Measurements from ENCODE around the gene ATP6V0D1.

Gene ATP6V0D1

GRCh38 chr16:67460961-67461360, 20.0 kb downstream of the ATP6V0D1 start:
- no peak for DNase-seq

GRCh38 chr16:67460168-67460567, 20.8 kb downstream of the ATP6V0D1 start:
- DNase-seq = no peak

DNA sequence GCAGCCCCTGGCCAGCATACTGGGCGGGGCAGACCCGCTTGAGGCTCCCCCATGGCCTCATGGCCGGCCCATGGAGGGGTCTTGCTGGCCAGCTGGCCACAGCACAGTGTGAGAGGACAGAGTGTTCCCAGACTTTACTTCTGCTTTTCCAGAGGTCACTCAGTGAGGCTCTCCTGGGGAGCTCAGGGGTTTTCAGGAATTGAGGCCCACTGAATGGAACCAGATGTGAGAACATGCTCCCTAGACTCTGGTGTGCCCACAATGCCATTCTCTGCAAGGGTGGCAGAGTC, 21.2 kb downstream of the ATP6V0D1 start:
- DNase-seq = no peak

DNA sequence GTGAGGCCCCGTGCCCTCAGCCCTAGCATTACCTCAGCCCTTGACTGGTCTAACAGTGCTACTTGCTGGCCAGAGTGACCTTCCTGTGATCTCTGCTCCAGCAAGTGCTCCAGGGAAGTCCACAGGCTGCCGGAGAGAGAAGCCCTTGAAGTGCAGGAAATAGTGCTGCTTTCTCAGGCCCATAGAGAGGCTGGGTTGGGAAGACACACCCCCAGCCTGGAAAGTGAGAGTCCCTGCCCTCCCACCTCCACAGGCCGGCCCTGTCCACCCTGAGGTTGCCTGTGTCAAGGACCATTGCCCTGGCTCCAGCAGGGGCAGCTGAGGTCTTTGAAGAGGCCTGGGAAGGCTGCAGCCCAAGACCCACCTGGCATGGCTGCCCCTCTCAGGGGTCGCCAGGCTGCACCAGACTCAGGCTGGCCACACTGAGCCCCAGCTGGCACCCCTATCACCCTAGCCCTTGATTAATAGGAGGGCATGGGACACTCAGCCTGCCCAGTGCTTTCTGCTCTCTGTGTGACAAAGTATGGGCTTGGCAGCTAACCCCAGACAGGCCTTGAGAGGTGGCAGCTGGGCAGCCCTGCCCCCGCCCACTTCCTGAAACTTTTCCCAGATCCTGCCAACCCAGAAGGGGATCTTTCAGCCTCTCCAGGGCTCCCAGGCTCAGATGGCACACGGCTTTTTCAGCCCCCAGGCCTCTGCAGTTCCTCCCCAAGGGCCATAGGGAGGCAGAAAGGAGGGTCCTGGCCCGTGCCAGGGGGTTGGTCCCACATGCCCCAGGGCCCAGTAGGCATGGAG, 21.7 kb downstream of the ATP6V0D1 start:
- DNase-seq = no peak

DNA sequence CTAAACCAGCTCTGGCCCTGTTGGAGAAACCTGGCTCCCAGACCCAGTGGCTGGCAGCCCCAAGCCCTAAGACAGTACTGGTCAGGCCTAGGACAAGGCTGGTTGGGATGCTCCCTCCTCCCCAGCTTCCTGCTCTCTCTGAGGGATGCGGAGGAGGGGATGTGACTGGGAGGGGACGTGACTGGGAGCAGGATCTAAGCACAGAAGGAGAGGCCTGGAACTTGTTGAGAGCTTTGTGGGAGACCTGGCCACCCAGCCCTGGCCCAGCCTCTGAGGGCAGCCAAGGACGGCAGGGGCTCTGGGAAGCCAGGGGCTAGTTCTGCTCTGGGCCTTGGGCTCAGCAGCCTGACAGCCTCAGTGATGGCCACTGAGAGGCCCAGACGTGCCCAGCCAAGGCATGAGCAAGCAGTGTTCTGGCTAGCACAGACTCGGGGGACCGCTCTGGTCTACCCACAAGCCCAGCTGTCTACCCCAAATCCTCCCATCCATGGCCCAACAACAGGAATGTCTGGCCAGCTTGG, 22.8 kb downstream of the ATP6V0D1 start:
- peak; percentile 51 for DNase-seq

DNA sequence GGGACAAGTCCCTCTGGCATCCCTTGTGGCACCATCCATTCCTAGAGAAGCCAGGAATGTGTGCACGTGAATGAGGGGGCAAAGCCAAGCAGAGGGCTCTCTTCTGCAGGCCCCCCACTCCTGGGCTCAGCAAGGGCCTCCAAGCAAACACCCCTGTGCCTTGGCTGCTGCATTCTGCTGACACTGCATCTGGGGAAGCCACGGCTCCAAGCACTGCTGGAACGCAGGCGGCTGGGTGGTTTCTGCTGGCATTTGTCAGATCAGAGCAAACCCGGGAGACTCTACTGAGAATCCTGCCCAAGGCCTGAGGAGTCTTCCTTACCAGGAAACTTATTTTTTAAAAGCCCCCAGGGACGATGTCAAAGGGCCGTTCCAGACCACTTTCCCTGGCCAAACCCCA, 23.3 kb downstream of the ATP6V0D1 start:
- no peak for DNase-seq

GRCh38 chr16:67456391-67457081, 24.4 kb downstream of the ATP6V0D1 start:
- peak; percentile 26 for DNase-seq

GRCh38 chr16:67454852-67455251, 26.1 kb downstream of the ATP6V0D1 start:
- DNase-seq = no peak

GRCh38 chr16:67454104-67454503, 26.9 kb downstream of the ATP6V0D1 start:
- DNase-seq = no peak

DNA sequence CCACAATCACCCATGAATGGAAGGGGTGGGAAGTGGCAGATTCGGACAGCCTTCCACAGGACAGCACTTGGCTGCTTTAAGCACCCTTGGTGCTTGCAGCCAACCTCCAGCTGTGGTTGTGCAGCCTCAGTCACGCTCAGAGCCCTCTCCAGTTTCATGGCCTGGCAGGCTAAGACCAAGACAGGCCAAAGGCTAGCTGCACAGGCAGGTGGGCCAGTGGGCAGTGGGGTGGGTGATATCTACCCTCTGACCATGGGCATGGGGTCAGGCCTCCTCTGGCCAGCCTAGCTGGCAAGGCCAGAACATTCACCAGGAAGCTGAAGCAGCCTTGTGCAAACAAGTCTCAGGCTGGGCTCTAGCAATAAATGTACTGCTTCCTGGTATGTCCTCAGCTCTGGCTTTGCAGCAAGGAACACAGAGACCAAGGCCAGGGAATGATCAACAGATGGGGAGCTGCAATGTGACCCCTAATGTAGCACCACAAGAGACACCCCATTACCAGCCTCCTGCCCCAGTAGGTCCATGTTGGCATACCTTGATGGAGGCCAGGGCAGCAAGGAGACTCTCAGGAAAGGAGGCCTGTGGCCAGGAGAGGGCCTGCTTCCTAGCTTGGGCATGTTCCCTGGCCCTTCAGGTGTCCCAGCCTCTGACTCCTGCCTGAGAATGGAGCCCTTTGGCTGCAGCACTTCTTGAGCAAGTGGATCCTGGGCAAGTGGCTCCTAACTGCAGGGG, 29.1 kb downstream of the ATP6V0D1 start:
- DNase-seq = no peak

DNA sequence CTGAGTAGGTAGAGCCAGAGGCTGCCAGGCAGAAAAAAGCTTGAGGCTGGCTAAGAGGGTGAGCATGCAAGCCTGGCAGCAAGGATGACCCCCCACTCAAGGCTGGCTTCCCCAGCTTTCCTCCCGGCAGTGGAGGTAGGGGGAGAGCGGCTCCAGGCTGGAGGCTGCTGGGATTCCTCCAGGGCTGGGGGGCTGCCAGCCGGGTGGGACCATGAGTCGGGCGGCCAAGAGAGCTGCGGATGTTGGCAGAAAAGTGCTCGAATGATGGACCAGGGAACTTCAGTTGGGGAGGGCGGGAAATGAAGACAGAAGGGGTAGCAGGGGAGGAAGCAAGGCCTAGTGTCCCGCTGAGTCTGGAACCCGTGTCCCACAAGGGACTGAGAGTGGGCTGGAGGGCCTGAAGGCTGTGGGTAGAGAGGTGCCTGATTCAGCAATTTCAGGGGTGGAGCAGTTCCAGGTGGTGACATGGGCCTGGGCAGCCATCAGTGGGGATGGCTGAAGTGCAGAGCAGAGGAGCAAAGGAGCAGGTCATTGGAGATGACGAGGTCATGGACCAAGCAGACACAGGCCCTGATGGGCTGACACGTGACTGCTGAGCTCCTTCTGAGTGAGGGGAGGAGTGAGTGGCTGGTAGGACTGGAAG, 29.8 kb downstream of the ATP6V0D1 start:
- no peak for DNase-seq

DNA sequence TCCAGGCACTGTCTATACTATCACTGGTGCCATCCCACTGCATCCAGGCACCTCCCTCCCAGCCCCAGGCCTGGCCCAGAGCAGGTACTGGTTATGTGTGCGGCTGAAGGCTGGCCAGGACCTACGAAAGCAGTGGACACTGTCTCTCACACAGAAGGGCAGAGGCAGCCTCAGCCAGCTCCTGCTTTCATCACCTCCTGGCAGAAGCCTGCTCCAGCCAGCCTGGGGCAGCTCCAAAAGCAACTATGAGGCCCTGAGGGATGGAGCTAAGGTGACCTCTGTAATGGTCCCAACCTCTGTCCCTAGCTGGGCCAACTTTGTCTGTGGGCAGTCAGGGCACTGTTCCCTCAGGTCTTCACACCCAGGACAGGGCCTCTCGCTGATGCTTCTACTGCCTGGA, 31.2 kb downstream of the ATP6V0D1 start:
- DNase-seq = no peak

GRCh38 chr16:67449336-67449735, 31.6 kb downstream of the ATP6V0D1 start:
- DNase-seq = no peak

GRCh38 chr16:67448580-67448979, 32.4 kb downstream of the ATP6V0D1 start:
- no peak for DNase-seq

DNA sequence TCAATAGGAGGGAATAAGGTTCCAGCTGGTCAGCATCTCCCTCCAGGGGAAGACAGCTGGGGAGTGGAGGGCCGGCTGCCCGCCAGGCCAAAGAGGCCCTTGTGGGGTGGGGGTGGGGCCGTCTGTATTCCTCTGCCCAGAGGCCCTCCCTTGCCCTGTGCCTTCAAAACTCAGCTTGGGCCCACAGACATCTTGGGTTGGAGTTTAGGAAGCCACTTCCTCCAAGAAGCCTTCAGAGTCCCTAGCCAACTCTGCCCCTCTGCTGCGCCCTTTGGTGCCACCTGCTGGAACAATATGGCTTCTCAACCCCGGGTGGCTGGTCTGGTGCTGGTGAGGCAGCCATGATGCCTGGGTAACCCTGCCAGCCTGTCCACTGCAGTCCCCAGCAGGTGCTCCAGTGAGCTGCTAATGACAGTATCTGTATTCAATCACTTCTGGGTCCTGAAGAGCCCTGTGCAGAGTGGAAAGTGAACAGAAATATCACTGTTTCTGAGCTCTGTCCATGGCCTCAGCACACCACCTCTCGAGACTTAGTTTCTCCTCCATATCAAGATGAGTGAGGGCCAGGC, 33.4 kb downstream of the ATP6V0D1 start:
- DNase-seq = peak; percentile 28

GRCh38 chr16:67446968-67447507, 33.9 kb downstream of the ATP6V0D1 start:
- no peak for DNase-seq

DNA sequence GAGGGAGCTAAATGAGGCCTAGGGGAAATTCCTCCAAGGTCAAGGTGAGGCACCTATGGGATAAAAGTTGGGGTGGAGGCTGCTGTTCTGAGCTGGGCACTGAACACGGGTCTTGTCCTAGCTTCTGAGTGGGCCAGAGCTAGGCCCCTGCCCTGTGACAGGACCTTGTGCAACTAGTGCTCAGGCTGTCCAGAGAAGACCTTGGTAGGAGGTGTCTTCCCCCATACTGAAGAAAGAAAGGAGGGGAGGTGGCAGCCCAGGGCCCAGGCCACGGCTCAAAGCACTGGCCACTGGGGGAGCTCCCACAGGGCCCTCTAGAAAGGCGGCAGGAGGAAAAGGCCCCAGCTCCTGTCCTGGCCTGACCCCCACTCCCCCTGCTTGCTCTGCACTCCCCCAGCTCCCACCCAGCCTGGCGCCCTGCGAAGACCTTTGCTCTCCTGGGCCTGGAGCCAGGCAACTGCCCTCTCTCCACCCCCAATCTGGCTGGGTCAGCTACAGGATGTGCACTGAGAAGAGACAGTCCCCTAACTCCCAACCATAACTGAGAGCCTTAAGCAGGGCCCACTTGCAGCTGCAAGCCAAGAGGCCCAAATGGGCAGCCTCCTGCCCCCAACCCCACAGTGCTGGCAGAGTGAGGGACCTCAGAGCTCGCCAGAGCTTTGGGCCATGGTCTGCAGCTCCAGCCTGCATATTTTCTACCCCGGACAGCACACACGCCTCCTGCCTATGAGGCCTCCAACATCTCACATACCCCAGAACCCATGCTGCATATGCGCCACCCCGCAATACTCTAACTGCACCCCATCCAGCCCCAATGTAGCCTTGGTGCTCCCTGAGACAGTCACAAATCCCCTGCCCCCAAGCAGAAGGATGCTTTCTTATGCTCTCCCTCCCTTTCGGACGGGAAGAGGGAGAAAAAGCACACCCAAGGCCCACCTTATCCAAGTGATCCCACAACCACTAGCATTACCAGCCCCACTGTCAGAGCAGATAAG, 34.7 kb downstream of the ATP6V0D1 start:
- DNase-seq = no peak

- no peak for DNase-seq
Measured at GRCh38 chr16:67445441-67445912, 35.5 kb downstream of the ATP6V0D1 start.

DNA sequence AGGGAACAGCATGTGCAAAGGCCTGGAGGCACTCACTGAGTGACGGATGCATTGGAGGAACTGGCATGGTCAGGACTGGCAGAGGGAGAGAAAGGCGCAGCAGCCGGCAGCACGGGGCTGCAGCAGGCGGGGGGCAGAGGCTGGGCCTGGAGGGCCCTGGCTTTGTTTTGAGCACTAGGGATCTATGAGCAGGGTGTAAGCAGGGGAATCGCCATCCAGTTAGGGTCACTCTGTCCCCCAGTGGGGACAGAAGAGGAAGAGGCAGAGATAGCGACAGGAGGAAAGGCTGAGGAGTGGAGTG, 35.9 kb downstream of the ATP6V0D1 start:
- DNase-seq = no peak

- DNase-seq = no peak
Measured at GRCh38 chr16:67444259-67445125, 36.5 kb downstream of the ATP6V0D1 start.
